ENCODE results near the gene GPS1.

The GPS1 gene

GRCh38 chr17:82024859-82025258 is 26.8 kb upstream of the GPS1 start:
- no peak overlapping the region for H3K4me3 ChIP-seq (ENCODE audit: low read depth, low read length)
- DNase-seq (ENCODE audit: low read depth) = no peak
- TF ChIP-seq POLR2A (IDR thresholded peaks at IDR 0.05; ENCODE audit: extremely low read depth, insufficient read length) (no peak), MAX (IDR thresholded peaks at IDR 0.05; ENCODE audit: low read depth, low read length) (no peak), MYC (IDR thresholded peaks at IDR 0.05; ENCODE audit: low read depth, low read length) (no peak), CTCF (IDR thresholded peaks at IDR 0.05; ENCODE audit: low read depth, low read length) (no peak)

GRCh38 chr17:82025401-82026107 is 26.1 kb upstream of the GPS1 start:
- no peak for DNase-seq (ENCODE audit: low read depth)
- H3K4me3 ChIP-seq (ENCODE audit: low read depth, low read length) = no peak overlapping the region
- TF ChIP-seq CTCF (IDR thresholded peaks at IDR 0.05; ENCODE audit: low read depth, low read length) (no peak), POLR2A (IDR thresholded peaks at IDR 0.05; ENCODE audit: extremely low read depth, insufficient read length) (no peak), MAX (IDR thresholded peaks at IDR 0.05; ENCODE audit: low read depth, low read length) (no peak), MYC (IDR thresholded peaks at IDR 0.05; ENCODE audit: low read depth, low read length) (no peak)

GRCh38 chr17:82028246-82028645 is 23.5 kb upstream of the GPS1 start:
- no peak overlapping the region for H3K4me3 ChIP-seq (ENCODE audit: low read depth, low read length)
- TF ChIP-seq MAX (IDR thresholded peaks at IDR 0.05; ENCODE audit: low read depth, low read length) = no peak
- no peak for TF ChIP-seq CTCF (IDR thresholded peaks at IDR 0.05; ENCODE audit: low read depth, low read length)
- TF ChIP-seq MYC (IDR thresholded peaks at IDR 0.05; ENCODE audit: low read depth, low read length) = no peak
- TF ChIP-seq POLR2A (IDR thresholded peaks at IDR 0.05; ENCODE audit: extremely low read depth, insufficient read length) = no peak
- no peak for DNase-seq (ENCODE audit: low read depth)

- TF ChIP-seq CTCF (IDR thresholded peaks at IDR 0.05; ENCODE audit: low read depth, low read length) = no peak
- no peak for TF ChIP-seq POLR2A (IDR thresholded peaks at IDR 0.05; ENCODE audit: extremely low read depth, insufficient read length)
- TF ChIP-seq MAX (IDR thresholded peaks at IDR 0.05; ENCODE audit: low read depth, low read length) = no peak
- no peak for TF ChIP-seq MYC (IDR thresholded peaks at IDR 0.05; ENCODE audit: low read depth, low read length)
- H3K4me3 ChIP-seq (ENCODE audit: low read depth, low read length) = no peak overlapping the region
- no peak for DNase-seq (ENCODE audit: low read depth)
Observed at GRCh38 chr17:82028966-82029365, 22.7 kb upstream of the GPS1 start.

- no peak overlapping the region for H3K4me3 ChIP-seq (ENCODE audit: low read depth, low read length)
- TF ChIP-seq CTCF (IDR thresholded peaks at IDR 0.05; ENCODE audit: low read depth, low read length) (no peak), MAX (IDR thresholded peaks at IDR 0.05; ENCODE audit: low read depth, low read length) (no peak), MYC (IDR thresholded peaks at IDR 0.05; ENCODE audit: low read depth, low read length) (no peak), POLR2A (IDR thresholded peaks at IDR 0.05; ENCODE audit: extremely low read depth, insufficient read length) (no peak)
- no peak for DNase-seq (ENCODE audit: low read depth)
Observed at GRCh38 chr17:82029391-82029790, 22.3 kb upstream of the GPS1 start.
